Heart right ventricle (tissue), 16 donors: ENCODE data around the gene SH3RF2. TPM values are rescaled to one million over a fixed set of nuclear protein-coding genes. Genes with fewer than 3 reads are reported as not detected.
A peak's percentile ranks its signal among the peaks of the same experiment; 100 is the strongest.
"Not testable (repeated sequence)": the region's sequence is repeated elsewhere in the genome, so short reads cannot be mapped to it uniquely, and the experiment has no call there.

Experiments used
- ATAC-seq, 8 donors: fragments of 200-7000 bp; cut with Tn5 transposase; one replicate each; pipeline ENCODE4 v1.9.1; 2020; ENCODE audit warnings: mild to moderate bottlenecking in 8 of 8, moderate library complexity in 8 of 8, moderate number of reproducible peaks in 1 of 8
- DNase-seq, 2 donors: peaks; one replicate each; pipeline ENCODE4 v3.0.0-alpha.2; 2020
- H3K27ac ChIP-seq, 10 donors: fragments of 200-600 bp; sonication (generic) in 2 of 10; one replicate each; pipeline versions ENCODE4 v1.5.0 to v1.8.0; 2020 to 2022; ENCODE audit warnings: mild to moderate bottlenecking in 3 of 10
- H3K27me3 ChIP-seq, 7 donors: fragments of 200-600 bp; one replicate each; pipeline ENCODE4 v1.8.0; 2021 to 2022; ENCODE audit warnings: mild to moderate bottlenecking in 2 of 7
- H3K36me3 ChIP-seq, 9 donors: fragments of 200-600 bp; sonication (generic) in 1 of 9; one replicate each; pipeline versions ENCODE4 v1.5.0 to v1.8.0; 2020 to 2022; ENCODE audit warnings: mild to moderate bottlenecking in 2 of 9
- H3K4me1 ChIP-seq, 9 donors: fragments of 200-600 bp; sonication (generic) in 1 of 9; one replicate each; pipeline versions ENCODE4 v1.5.0 to v1.8.0; 2020 to 2022; ENCODE audit warnings: mild to moderate bottlenecking in 4 of 9
- H3K4me3 ChIP-seq, 10 donors: fragments of 200-600 bp; sonication (generic) in 2 of 10; one replicate each; pipeline versions ENCODE4 v1.5.0 to v1.8.0; 2020 to 2022; ENCODE audit warnings: mild to moderate bottlenecking in 7 of 10, moderate library complexity in 2 of 10
- H3K9me3 ChIP-seq, 11 donors: fragments of 200-600 bp in 10 of 11; sonication (generic) in 2 of 11; one replicate each; pipeline versions ENCODE4 v1.5.0 to v1.8.0; 2013 to 2022; ENCODE audit warnings: mild to moderate bottlenecking in 2 of 11, control low read depth in 1 of 11, moderate library complexity in 1 of 11
- CTCF ChIP-seq, 9 donors: fragments of 200-600 bp; sonication (generic) in 2 of 9; IDR thresholded peaks; one replicate each; pipeline versions ENCODE4 v1.5.0 to v1.8.0; 2021 to 2022; ENCODE audit warnings: antibody characterized with exemption in 9 of 9, mild to moderate bottlenecking in 5 of 9, moderate library complexity in 1 of 9
- WGBS, 2 donors: extraction: QIAGEN DNeasy Blood & Tissue Kit; methylation state at CpG; one replicate each; pipeline ENCODE4 v1.1.7; 2013; ENCODE audit warnings: inconsistent platforms in 1 of 2; 5-methylcytosine and 5-hydroxymethylcytosine counted together
- intact Hi-C, 10 donors: fragments of 100-400 bp; cut with DNase I; formaldehyde crosslinking; loops; one replicate each; pipeline versions ENCODE4 v1.11.1 to v1.14.2; 2022
- polyA plus RNA-seq, 2 donors: library from polyadenylated mRNA; stranded (reverse); fragments of 200-250 nt; gene quantifications; one replicate each; pipeline ENCODE4 v1.2.3, GENCODE V29; 2013
- total RNA-seq, 10 donors: library from RNA; stranded (reverse); fragmentation: NEBNext Ultra II Directional in 3 of 10; extraction: Animal tissue kit (Norgen Biotek cat#: 25700) in 3 of 10; gene quantifications; one replicate each; pipeline versions ENCODE4 v1.2.1 to v1.2.4, GENCODE V29; 2021 to 2023
- donor health status: Arrhythmogenic right ventricular cardiomyopathy.
- donor health status: ischemic (EF 13 %, LVEDD 7.1; RV severe dilation, severe dysfunction).
- donor health status: healthy with polysubstance abuse.
- donor health status: DM: no; HTN: yes; CAD: no.
- donor health status: DM: no; HTN: no; CAD: no.
- donor health status: ischemic (EF 25% LVEDD 6.9; RV normal size, moderate dysfunction).
- donor health status: ischemic (EF 25% LVEDD 5.7; RV mildly dilated, moderate dysfunction).
- donor health status: healthy.
- donor health status: DM: yes; HTN: yes; CAD: no.
- donor health status: Ischemic cardiomyopathy.
- donor health status: ischemic (EF 35%, LVEDD 5.7; RV mildly dilated, moderate dysfunction).
- donor health status: nonischemic (EF 11% LVEDD 7.7; RV severe dilation, severe dysfunction).
- donor health status: DM: yes; HTN: yes; CAD: no.
- donor health status: PGD.
- donor health status: ischemic (EF 29% LVEDD 5.4; RV normal size, mild dysfunction).
- donor health status: nonischemic (EF 23%, LVEDD 6.1; RV moderate dilation, normal function).

The SH3RF2 gene
- total and polyA plus RNA-seq, 12 donors, result 32.9 to 887 (median 219) TPM

DNA sequence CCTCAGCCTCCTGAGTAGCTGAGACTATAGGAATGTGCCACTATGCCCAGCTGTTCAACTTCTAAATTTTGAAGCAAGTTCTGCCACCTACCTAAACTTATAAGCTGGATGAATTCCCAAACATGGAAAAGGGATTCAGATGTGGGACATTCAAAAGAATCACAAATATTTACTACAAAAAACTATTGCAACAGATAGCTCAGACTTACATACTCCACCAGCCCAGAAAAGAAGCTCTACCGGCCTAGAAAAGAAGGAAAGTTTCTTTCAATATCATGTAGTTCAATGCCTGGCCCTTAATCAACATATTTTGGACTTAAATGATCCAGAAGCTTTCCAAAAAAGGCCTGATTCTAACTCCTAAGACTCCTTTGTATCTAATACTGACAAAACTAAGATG, 23.8 kb downstream of the SH3RF2 start:
- H3K27ac ChIP-seq, result no peak overlapping the region
- H3K4me1 ChIP-seq, result peaks cover 0 to 6% (median 0%) of the 10 kb centered on the region in 9 donors
- no peaks in the 10 kb centered on the region for H3K36me3 ChIP-seq
- no peak for ATAC-seq
- H3K27me3 ChIP-seq, result no peaks in the 10 kb centered on the region
- H3K4me3 ChIP-seq, result no peak overlapping the region
- DNase-seq, result no peak
- no peaks in the 10 kb centered on the region for H3K9me3 ChIP-seq
- TF ChIP-seq CTCF (IDR thresholded peaks at IDR 0.05), result no peak
- intact Hi-C loops, result loop anchor here in 1 of 10 donors (10.0 kb wide), 1 partner anchor 75 kb away; no protein-coding TSS in a partner anchor
- 73 to 80% methylated on average over 1 of the region's 1 CpG for WGBS, 2 donors

GRCh38 chr5:145960848-145961600, 24.6 kb downstream of the SH3RF2 start:
- 51 to 54% methylated on average over 4 of the region's 4 CpGs for WGBS, 2 donors
- intact Hi-C loops, result loop anchor here in 1 of 10 donors (10.0 kb wide), 1 partner anchor 74 kb away; no protein-coding TSS in a partner anchor
- Histone ChIP-seq H3K4me3 (no peak overlapping the region), H3K36me3 (no peaks in the 10 kb centered on the region), H3K9me3 (no peaks in the 10 kb centered on the region), H3K27ac (no peak overlapping the region), H3K27me3 (no peaks in the 10 kb centered on the region), H3K4me1 (peaks cover 0 to 15% (median 0%) of the 10 kb centered on the region in 9 donors)
- no peak for DNase-seq
- no peak for TF ChIP-seq CTCF (IDR thresholded peaks at IDR 0.05)
- no peak for ATAC-seq

DNA sequence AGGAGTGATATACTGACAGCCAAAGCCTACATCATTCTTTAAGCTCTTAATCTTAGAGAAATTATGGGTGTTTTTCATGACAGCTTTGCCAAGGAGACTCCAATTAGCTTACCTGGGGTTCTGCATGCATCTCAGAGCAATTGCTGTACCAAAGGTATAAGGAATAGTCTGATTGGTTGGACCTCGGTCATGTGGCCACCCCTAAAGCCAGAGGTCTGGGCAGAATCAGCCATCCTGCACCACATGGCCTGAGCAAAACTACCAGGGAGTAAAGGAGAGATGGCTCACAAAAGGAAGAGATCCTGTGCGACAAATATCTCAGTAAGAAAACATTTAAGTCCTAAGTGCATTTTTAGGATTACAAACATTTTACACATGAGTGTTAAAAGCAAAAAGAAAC, 25.6 kb downstream of the SH3RF2 start:
- Histone ChIP-seq H3K27ac (no peak overlapping the region), H3K36me3 (no peaks in the 10 kb centered on the region), H3K4me3 (no peak overlapping the region), H3K4me1 (peaks cover 0 to 17% (median 0%) of the 10 kb centered on the region in 9 donors), H3K9me3 (no peaks in the 10 kb centered on the region), H3K27me3 (no peaks in the 10 kb centered on the region)
- no peak for TF ChIP-seq CTCF (IDR thresholded peaks at IDR 0.05)
- ATAC-seq (no peak), DNase-seq (no peak)
- intact Hi-C loops, result loop anchor here in 1 of 10 donors (10.0 kb wide), 1 partner anchor 73 kb away; no protein-coding TSS in a partner anchor
- WGBS, 2 donors, result 79 to 90% methylated on average over 2 of the region's 2 CpGs

GRCh38 chr5:145964008-145964407, 27.6 kb downstream of the SH3RF2 start:
- not testable (repeated sequence) for DNase-seq, H3K9me3 ChIP-seq, H3K27ac ChIP-seq, H3K27me3 ChIP-seq, H3K36me3 ChIP-seq, H3K4me3 ChIP-seq, ATAC-seq
- peaks cover 0 to 17% (median 0%) of the 10 kb centered on the region in 9 donors for H3K4me1 ChIP-seq
- intact Hi-C loops, result loop anchor here in 1 of 10 donors (10.0 kb wide), 1 partner anchor 71 kb away; no protein-coding TSS in a partner anchor
- 94 to 95% methylated on average over 9 of the region's 9 CpGs for WGBS, 2 donors

- H3K36me3 ChIP-seq, result no peaks in the 10 kb centered on the region
- no peak overlapping the region for H3K4me3 ChIP-seq
- H3K27me3 ChIP-seq, result no peaks in the 10 kb centered on the region
- no peaks in the 10 kb centered on the region for H3K9me3 ChIP-seq
- 56 to 79% methylated on average over 4 of the region's 4 CpGs for WGBS, 2 donors
- H3K27ac ChIP-seq, result no peak overlapping the region
- ATAC-seq (peak in 3 of 8 donors; percentile 20 to 77 (median 67)), DNase-seq (no peak)
- TF ChIP-seq CTCF (IDR thresholded peaks at IDR 0.05), result no peak
- intact Hi-C loops, result loop anchor here in 1 of 10 donors (10.0 kb wide), 1 partner anchor 69 kb away; no protein-coding TSS in a partner anchor
- H3K4me1 ChIP-seq, result peaks cover 0 to 16% (median 0%) of the 10 kb centered on the region in 9 donors
Measured at GRCh38 chr5:145965804-145966203, 29.4 kb downstream of the SH3RF2 start.
